ENCODE measurements around the gene PDK2. TPM values are rescaled to one million over a fixed set of nuclear protein-coding genes. Genes with fewer than 3 reads are reported as not detected.

Gene PDK2
- total RNA-seq: 30.0 and 36.0 TPM in 2 replicates

DNA sequence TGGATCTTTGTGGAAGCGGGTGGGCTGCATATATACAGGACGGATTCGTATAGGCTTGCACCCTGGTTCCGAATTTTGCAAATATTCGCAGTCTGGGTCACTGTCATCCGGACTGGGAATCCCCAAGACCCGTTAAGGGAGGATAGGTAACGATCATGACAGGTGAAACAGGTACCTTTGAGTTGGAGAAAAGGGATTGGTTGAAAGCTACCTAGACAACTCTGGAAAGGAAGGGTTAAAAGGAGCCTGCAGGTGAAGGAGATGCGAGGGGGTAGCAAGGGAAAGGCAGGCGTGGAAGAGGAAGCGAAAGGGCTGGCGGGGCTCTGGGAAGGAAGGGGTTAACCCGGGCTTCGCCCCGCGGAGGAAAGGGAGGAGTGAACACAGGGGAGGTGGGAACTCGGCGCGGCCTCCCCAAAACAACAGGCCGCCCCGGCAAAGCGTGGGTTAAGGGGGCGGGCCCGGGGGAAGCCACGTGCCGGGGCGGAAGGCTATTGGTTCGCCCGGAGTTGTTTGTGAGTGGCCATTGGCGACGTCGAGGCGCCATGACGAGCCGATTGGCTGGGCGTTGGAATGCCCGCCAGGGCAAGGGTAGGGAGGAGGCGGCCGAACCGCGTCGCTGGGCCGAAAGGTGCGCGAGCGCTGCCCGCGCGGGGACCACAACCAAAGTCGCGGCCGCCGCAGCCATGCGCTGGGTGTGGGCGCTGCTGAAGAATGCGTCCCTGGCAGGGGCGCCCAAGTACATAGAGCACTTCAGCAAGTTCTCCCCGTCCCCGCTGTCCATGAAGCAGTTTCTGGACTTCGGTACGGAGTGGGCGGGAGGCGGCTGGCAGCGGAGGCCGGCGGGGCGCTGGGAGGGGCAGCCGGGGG is at the start of gene PDK2:
PDK2 (plus strand) TSS at position 599 of the 867 bp plus-strand sequence; CDS start at position 684, 85 bp downstream.

DNA sequence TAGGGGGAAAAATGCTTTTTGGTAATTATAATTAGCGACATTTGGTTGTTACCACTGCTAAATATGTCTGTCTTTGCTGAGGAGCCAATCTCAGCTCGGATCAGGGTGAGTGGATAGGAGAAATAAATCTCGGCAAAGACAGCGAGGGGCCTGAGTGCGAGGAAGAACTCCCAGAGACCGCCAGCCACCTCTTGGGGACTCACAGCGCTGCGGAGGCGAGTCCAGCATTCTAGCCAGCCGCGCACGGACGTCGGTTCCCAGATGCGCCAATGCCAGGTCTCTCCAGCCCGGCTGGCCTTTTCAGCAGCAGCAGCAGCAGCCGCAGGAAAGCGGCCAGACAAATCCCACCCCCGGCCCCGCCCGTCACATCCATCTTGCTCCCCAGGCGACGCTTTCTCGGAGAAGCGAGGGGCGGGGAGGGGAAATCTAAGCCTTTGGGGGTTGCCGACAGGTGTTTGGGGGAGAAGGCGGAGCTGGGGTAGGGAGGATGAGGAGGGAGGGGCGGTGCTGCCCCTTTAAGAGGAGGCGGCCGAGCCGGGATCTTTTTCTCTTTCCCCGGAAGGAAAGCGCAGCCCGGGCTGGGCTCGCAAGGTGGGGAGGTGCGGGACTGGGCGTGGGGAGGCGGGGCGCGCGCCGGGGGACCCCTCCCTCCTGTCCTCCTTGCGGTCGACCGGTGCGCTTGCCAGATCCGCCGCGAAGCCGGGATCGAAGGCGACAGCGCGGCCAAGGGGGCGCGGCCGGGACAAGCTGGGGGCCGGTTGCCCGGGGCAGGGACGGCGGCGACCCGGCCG is 39.5 kb upstream of the PDK2 start, which contains the start of gene ITGA3:
ITGA3 (plus strand) TSS at position 685 of the 791 bp plus-strand sequence. CDS start 330 bp downstream, outside the sequence.

DNA sequence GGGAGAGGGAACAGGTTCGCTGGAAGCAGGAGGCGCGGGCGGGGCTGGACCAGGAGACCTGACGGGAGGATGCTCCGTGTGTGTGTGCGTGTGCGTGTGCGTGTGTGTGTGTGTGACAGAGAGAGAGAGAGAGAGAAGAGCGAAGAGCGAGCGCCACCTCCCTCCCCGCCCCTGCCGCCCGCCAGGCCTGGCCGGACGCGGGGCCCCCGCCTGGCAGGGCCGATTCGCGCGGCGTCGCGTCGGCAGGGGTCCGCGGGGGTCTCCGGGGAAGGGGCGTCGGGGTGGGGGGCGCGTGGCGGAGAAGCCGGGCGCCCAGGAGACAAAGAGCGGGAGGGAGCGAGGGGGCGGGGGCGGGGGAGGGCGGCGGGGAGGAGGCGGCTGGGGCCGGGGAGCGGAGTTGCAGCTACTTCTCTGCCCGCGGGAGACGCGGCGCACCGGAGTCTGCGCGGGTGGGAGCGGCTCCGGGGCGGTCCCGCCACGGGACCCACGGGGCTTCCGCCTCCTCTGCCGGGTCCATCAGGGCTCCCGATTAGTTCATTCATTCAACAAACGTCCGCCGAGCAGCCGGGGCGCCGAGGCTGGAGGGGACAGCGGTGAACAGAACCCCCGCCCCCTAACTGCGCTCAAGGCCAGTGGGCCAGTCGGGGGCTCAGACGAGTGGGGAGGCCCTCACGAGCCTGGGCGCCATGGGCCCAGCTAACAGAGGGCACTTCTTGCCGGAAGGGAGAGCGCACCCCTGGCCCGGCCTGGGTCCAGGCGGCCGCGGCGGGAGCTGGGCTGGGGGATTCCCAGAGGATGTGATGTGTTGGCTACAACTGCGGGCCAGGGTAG is 34.8 kb downstream of the PDK2 start, which contains the start of gene SAMD14:
SAMD14 (minus strand) TSS at position 433 of the 831 bp plus-strand sequence. CDS start 5,201 bp downstream, outside the sequence.

DNA sequence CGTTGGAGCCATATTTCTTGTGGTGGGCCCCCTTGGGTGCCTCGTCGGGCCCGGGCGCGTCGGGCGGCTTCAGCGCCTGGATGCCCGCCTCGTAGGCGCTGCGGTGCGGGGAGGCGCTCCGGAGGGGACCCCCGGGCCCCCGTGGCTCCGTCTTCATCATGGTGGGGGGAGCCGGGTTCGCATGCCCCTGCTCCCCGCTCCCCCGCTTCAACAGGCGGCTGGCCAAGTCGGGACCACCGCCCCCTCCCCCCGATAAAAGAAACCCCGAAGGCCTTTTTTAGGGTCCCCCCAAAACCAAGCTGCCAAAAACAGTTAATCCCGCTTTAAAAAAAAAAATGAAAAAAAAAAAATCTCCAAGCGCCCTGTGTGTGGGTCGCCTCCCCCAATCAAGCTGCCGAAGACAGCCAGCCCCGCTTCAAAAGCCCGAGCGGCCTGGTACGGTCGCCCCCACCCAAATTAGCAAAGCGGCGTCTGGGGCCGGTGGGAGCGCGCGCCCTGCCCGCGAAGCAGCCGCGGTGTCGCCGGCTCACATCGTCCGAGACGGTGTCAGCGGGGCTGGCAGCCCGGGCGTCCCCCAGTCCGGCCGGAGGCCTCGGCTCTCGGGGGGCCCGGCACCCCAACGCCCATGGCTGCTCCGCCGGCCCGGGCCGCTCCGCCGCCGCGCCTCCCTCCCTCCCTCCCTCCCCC is 55.3 kb downstream of the PDK2 start, which contains the start of gene PPP1R9B:
PPP1R9B (minus strand) TSS at position 324 of the 687 bp plus-strand sequence; CDS start at position 160, 164 bp downstream.

Other genes with a start within 250 kb of the PDK2 start
- not detected in 2 replicates for gene TAC4, start 247.3 kb upstream of the PDK2 start, total RNA-seq
- gene DLX4, start 126.2 kb upstream of the PDK2 start, total RNA-seq: not detected in 2 replicates
- gene DLX3, start 100.1 kb upstream of the PDK2 start, total RNA-seq: 0.49 and 4.4 TPM in 2 replicates
- gene ITGA3, start 39.2 kb upstream of the PDK2 start, total RNA-seq: 13.3 and 17.4 TPM in 2 replicates
- gene SAMD14, start 34.8 kb downstream of the PDK2 start, total RNA-seq: 1.1 and 1.5 TPM in 2 replicates
- gene PPP1R9B, start 55.3 kb downstream of the PDK2 start, total RNA-seq: 36.7 and 42.2 TPM in 2 replicates
- 0.37 and 2.0 TPM in 2 replicates for gene SGCA, start 70.7 kb downstream of the PDK2 start, total RNA-seq
- 5,352 and 6,733 TPM in 2 replicates for gene COL1A1, start 106.3 kb downstream of the PDK2 start, total RNA-seq
- gene TMEM92, start 179.1 kb downstream of the PDK2 start, total RNA-seq: not detected in 2 replicates

Data from cardiac ventricle fibroblast (primary cell).